Iris pigment epithelial cell (primary cell): ENCODE results near the gene CLDN16.

Experiments used
- DNase-seq: peaks from one replicate; pipeline ENCODE4 v3.0.0-alpha.2; 2011; ENCODE audit warnings: low read depth

Gene CLDN16

GRCh38 chr3:190380184-190380583 lies 7.8 kb upstream of the CLDN16 start:
- DNase-seq = no peak

GRCh38 chr3:190381441-190381840 lies 6.5 kb upstream of the CLDN16 start:
- DNase-seq = peak; percentile 26

- peak; percentile 92 for DNase-seq
Observed at GRCh38 chr3:190382082-190382481, 5.9 kb upstream of the CLDN16 start.

GRCh38 chr3:190384309-190384756 lies 3.6 kb upstream of the CLDN16 start:
- peak; percentile 76 for DNase-seq

GRCh38 chr3:190385731-190386688 lies 2.0 kb upstream of the CLDN16 start:
- DNase-seq = peak; percentile 98

- no peak for DNase-seq
Observed at GRCh38 chr3:190388703-190389102, 740 bp downstream of the CLDN16 start.

- DNase-seq = no peak
Observed at GRCh38 chr3:190396001-190396400, 8.0 kb downstream of the CLDN16 start.

- no peak for DNase-seq
Observed at GRCh38 chr3:190397889-190398288, 9.9 kb downstream of the CLDN16 start.

- no peak for DNase-seq
Observed at GRCh38 chr3:190399677-190400076, 11.7 kb downstream of the CLDN16 start.

GRCh38 chr3:190401963-190402362 lies 14.0 kb downstream of the CLDN16 start:
- no peak for DNase-seq

GRCh38 chr3:190404715-190405114 lies 16.8 kb downstream of the CLDN16 start:
- DNase-seq = no peak

GRCh38 chr3:190414297-190414696 lies 26.3 kb downstream of the CLDN16 start:
- DNase-seq = no peak

- no peak for DNase-seq
Observed at GRCh38 chr3:190424108-190424477, 36.1 kb downstream of the CLDN16 start.

GRCh38 chr3:190424478-190425439 lies 36.8 kb downstream of the CLDN16 start:
- DNase-seq = peak; percentile 72

- DNase-seq = no peak
Observed at GRCh38 chr3:190425833-190426232, 37.9 kb downstream of the CLDN16 start.

GRCh38 chr3:190426806-190427507 lies 39.0 kb downstream of the CLDN16 start:
- no peak for DNase-seq

- peak; percentile 66 for DNase-seq
Observed at GRCh38 chr3:190429681-190430080, 41.7 kb downstream of the CLDN16 start.

- DNase-seq = no peak
Observed at GRCh38 chr3:190430906-190431305, 42.9 kb downstream of the CLDN16 start.

GRCh38 chr3:190432216-190432615 lies 44.3 kb downstream of the CLDN16 start:
- DNase-seq = peak; percentile 54

- no peak for DNase-seq
Observed at GRCh38 chr3:190433626-190434025, 45.7 kb downstream of the CLDN16 start.

- DNase-seq = peak; percentile 38
Observed at GRCh38 chr3:190435618-190436017, 47.7 kb downstream of the CLDN16 start.

GRCh38 chr3:190436331-190436730 lies 48.4 kb downstream of the CLDN16 start:
- no peak for DNase-seq
